ENCODE measurements around the gene ATF4.
"Not testable (repeated sequence)": the region's sequence is repeated elsewhere in the genome, so short reads cannot be mapped to it uniquely, and the experiment has no call there.

The ATF4 gene

GRCh38 chr22:39489094-39490068 is 31.0 kb upstream of the ATF4 start:
- DNase-seq, result no peak

- DNase-seq, result peak; percentile 80
Measured at GRCh38 chr22:39490135-39490798, 30.1 kb upstream of the ATF4 start.

DNA sequence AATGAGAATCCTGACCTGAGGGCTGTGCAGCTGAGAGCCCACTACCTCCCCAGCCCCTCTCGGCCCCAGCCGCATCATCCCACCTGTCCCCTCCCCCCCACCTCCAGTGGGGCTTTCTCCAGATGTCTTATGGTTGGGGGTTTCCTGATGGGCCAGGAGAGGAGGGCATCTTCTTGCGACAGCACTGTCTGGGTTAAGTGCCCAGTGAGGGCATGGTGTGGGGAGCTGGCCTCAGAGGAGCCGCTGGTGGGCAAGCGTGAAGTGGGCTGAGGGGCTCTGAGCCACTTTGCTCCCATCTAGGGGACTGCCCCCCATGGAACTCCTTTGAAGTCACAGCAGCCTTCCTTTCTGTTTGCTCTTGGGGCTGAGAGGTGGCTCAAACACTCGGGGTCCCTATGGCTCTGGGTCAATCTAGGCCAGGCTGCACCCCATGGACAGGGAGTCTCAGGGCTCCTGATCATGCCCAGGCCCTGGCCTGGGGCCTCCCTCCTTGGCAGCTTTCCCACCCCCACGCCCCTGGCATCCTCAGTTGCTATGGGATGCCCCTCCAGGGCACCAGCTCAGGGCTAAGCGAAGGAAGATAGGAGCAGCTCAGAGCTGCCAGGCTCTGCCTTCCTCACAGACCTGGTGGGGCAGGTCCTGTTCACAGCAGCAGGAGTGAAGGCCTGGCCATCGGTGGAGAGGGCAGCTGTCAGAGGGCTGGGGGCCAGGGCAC is 29.2 kb upstream of the ATF4 start:
- no peak for DNase-seq

- DNase-seq, result no peak
Measured at GRCh38 chr22:39491696-39492095, 28.7 kb upstream of the ATF4 start.

DNA sequence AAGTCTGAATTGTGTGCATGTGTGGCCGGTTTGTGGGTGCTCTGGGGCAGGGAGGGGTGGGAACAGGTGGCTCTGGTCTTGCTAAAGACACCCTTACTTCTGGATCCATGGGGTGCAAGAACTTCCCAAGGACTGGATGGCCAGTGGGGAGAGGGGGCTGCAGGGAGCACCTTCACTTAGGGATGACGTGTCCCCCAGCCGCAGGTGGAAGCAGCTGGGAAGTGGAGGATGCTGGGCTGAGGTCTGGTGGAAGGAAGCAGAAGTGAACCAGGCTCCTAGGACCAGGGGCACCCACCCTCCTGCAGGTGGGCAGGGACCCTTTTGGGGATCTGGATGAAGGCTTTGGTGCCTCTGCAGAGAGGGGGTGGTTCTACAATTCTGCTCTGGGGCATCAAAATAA is 28.2 kb upstream of the ATF4 start:
- no peak for DNase-seq

- DNase-seq, result no peak
Measured at GRCh38 chr22:39493759-39494158, 26.6 kb upstream of the ATF4 start.

GRCh38 chr22:39494471-39495120 is 25.8 kb upstream of the ATF4 start:
- DNase-seq, result no peak

- DNase-seq, result peak; percentile 71
Measured at GRCh38 chr22:39496131-39496838, 24.1 kb upstream of the ATF4 start.

DNA sequence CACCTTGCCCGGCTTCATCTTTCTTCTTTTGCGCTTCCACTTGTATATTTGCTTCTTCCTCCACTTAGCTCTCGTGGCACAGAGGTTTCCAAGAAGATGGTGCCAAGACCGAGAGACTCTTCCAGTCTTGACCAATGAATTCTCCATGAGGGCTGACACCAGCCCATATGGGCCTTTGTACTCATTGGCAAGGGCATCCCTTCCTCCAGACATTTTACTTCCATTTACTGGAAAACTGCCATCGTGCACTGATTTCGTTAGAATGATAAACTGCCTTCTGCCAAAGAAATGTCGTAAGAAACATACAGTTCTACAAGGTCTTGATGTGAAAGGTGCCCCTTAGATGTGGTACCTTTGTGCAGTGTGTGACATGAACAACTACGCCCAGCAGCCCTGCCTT is 22.9 kb upstream of the ATF4 start:
- DNase-seq, result no peak

DNA sequence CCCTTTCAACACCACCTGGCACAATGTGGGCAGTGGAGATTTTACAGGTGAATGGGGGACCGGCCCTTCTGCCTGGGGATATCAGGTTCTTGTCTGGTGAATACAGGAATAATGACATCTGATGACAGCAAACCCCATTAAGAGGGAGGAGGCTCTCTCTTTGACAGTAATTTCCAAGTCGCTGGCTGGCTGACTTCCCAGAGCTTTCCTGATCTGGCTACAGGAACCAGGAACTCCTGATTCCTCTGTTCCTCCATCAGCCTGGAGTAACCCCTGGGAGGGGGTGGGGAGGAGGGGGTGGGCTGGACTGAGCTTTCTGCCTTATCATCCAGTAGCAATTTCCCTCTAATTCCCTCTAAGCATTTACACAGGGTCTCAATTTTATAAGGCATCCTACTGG is 22.0 kb upstream of the ATF4 start:
- DNase-seq, result no peak

DNA sequence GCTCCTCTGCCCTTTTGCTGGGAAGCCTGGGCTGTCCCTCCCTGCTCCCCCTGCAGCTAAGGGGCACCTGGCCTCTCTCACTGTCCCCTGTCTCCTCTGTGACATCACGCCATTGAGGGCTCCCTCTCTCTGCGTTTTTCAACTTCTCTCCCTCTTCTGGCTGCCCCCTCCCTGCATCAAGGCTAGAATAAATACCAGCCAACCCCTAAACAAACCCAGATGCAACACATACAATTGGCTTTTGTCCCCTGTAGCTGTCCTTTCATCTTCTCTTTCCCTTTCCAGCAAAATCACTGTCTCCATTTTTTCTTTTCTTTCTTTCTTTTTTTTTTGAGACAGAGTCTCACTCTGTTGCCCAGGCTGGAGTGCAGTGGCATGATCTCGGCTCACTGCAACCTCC is 21.6 kb upstream of the ATF4 start:
- no peak for DNase-seq

DNA sequence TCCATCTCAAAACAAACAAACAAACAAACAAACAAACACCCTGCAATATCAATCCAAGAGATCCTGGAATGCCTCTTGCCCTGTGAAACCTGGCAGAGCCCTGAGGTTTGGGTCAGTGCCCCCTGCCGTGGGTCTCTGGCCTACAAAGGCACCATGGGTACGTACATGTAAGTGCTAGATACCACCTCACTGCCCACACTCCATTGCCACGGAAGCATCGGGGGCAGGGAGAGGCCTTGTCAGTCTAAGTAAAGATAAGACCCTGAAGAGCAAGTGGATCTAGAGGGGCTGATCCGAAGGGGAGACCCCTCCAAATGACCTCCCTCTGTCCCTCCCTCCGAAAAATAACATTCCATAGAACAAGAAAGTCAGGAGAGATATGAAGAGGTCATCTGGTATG is 20.3 kb upstream of the ATF4 start:
- DNase-seq, result no peak

GRCh38 chr22:39501644-39502108 is 18.7 kb upstream of the ATF4 start:
- DNase-seq, result no peak

GRCh38 chr22:39502109-39502788 is 18.1 kb upstream of the ATF4 start, which contains the start of gene MIEF1:
MIEF1 (plus strand) TSS chr22:39502290; CDS start chr22:39511295, 9,005 bp downstream.
- DNase-seq, result peak; percentile 94

GRCh38 chr22:39502789-39503409 is 17.5 kb upstream of the ATF4 start:
- no peak for DNase-seq

GRCh38 chr22:39503630-39504029 is 16.7 kb upstream of the ATF4 start:
- no peak for DNase-seq

DNA sequence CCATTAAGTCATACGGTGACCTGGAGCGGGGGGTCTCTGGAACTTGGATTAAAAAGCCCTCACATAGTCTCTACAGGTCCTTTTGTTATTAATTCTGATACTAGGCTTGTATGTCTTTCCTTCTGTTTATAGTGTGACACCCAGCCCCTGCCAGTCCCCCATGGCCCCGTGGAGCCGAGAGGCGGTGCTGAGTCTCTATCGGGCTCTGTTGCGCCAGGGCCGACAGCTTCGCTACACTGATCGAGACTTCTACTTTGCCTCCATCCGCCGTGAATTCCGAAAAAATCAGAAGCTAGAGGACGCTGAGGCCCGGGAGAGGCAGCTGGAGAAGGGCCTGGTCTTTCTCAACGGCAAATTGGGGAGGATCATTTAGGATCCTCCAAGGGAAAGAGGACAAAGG is 16.3 kb upstream of the ATF4 start:
- no peak for DNase-seq

- DNase-seq, result not testable (repeated sequence)
Measured at GRCh38 chr22:39507021-39507420, 13.3 kb upstream of the ATF4 start.

DNA sequence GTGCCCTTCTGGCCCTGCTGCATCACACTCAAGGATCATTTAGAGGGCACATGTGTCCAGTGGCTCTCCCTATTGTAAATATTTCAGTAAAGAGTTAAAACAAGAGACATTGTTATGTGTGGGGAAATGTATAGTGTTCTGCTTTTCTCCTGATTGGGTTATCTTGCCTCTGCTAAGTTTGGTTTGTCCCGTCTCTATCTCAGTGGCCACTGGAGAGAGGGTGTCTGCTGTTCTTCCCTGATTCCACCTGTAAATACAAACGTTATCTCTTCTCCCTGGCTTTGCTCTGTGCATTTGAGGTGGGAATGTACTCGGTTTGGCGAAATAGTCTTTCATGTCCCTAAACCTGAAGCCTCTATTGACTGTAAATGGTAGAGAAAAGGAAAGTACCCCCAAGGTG is 12.0 kb upstream of the ATF4 start:
- DNase-seq, result no peak

DNA sequence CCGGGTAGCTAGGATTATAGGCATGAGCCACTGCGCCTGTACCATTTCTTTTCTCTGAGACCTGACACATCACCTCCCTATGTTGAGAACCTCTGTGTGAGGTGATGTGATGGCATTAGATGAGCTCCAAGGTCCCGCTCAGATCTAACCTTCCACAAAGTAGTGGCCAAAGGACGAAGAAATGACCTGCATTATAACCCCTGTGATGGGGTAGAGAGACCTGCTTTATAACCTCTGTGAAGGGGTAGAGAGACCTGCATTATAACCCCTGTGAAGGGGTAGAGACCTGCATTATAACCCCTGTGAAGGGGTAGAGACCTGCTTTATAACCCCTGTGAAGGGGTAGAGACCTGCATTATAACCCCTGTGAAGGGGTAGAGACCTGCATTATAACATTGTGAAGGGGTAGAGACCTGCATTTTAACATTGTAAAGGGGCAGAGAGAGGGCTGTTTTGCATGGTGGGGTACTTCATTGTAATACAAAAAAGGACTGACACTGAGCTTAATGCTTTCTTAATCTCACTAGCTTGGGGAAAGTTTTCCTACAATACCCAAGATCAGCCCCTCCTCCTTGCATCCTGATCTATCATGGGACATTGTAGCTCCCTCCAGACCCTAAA is 9.7 kb upstream of the ATF4 start:
- DNase-seq, result no peak

GRCh38 chr22:39511226-39511625 is 9.1 kb upstream of the ATF4 start:
- no peak for DNase-seq

Measured in CD4-positive, alpha-beta T cell treated with Interleukin-6 for 4 hours (primary cell).